ENCODE data around the gene PEA15.

DNA sequence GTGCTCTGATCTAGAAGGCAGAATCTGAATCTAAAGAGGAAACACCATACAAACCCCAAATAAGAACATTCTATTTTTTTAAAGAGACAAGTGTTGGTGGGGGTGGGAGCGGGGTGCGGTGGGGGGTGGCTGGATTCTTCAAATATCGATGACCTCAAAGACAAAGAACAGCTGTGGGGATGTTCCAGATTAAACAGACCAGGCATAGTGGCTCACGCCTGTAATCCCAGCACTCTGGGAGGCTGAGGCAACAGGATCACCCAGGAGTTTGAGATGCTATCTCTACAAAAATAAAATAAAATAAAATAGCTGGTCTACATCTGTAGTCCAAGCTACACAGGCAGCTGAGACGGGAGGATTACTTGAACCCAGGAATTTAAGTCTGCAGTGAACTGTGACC is 48.8 kb upstream of the PEA15 start:
- TF ChIP-seq EZH2 (IDR thresholded peaks at IDR 0.05; ENCODE audit: insufficient read depth, poor library complexity, severe bottlenecking): no peak
- no peak for TF ChIP-seq EZH2phosphoT487 (IDR thresholded peaks at IDR 0.05; ENCODE audit: insufficient read depth, low read depth)

Measured in GM23248 (cell line).